BJ (cell line): ENCODE data around the gene TECPR2. TPM values are rescaled to one million over a fixed set of nuclear protein-coding genes. Genes with fewer than 3 reads are reported as not detected.

Source experiments
- CTCF ChIA-PET: fragments of 350-600 bp; formaldehyde crosslinking; extraction: SDS; loops from one replicate; lab custom pipeline; 2021; ENCODE audit warnings: antibody characterized with exemption, inconsistent platforms; lab: Yijun Ruan, JAX
- POLR2A ChIA-PET: fragments of 300-600 bp; sonication (Branson Sonifier 250); formaldehyde crosslinking; extraction: SDS; loops from one replicate; lab custom pipeline; 2021; ENCODE audit warnings: antibody characterized with exemption; lab: Charles Lee
- DNase-seq: peaks from one replicate; pipeline ENCODE4 v3.0.0-alpha.2; 2011; ENCODE audit warnings: low read depth
- H3K27me3 ChIP-seq: 2 replicates; pipeline ENCODE4 v1.6.0; 2011; ENCODE audit warnings: low read length; ENCODE audit not compliant: control insufficient read depth, insufficient read depth
- H3K36me3 ChIP-seq: 2 replicates; pipeline ENCODE4 v1.5.1; 2011; ENCODE audit warnings: low read length; ENCODE audit not compliant: control insufficient read depth, insufficient read depth
- H3K4me3 ChIP-seq: 2 replicates; pipeline ENCODE4 v1.5.1; 2011; ENCODE audit warnings: low read depth, mild to moderate bottlenecking, control low read depth, low read length
- polyA plus RNA-seq: library from polyadenylated mRNA; depleted of rRNA; stranded (reverse); fragments of >200 nt; gene quantifications from 2 replicates; pipeline ENCODE4 v1.2.3, GENCODE V29; 2011
- TF ChIP-seq, protein P1 (sequence below): IDR thresholded peaks from 2 replicates; pipeline ENCODE4 v1.5.1; 2011; ENCODE audit warnings: low read depth, mild to moderate bottlenecking, control low read depth, inconsistent platforms, low read length, moderate library complexity; ENCODE audit not compliant: insufficient read depth

Gene TECPR2
- polyA plus RNA-seq, 1 experiment, result 11.7 TPM

DNA sequence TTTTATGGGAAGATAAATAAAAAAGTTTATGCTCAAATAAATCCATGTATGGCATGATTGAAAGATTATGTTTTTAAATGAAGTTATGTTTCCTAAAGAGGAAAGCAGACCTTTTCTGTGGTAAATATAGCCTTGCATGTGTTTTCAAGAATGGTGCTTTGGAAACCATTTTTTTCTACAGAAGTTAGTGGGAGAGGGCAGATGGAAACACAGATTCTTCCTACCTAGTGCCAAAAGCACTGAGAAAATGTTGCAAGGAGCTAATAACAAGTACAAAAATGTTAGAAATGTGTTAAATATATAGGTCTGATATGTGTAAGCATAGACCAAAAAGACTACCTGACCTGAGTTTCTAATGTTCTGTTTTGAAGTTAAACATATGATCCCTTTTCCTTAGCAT is 24.3 kb downstream of the TECPR2 start:
- Histone ChIP-seq H3K36me3 (no peaks in the 10 kb centered on the region), H3K27me3 (no peaks in the 10 kb centered on the region), H3K4me3 (no peak overlapping the region)
- TF ChIP-seq, protein P1, sequence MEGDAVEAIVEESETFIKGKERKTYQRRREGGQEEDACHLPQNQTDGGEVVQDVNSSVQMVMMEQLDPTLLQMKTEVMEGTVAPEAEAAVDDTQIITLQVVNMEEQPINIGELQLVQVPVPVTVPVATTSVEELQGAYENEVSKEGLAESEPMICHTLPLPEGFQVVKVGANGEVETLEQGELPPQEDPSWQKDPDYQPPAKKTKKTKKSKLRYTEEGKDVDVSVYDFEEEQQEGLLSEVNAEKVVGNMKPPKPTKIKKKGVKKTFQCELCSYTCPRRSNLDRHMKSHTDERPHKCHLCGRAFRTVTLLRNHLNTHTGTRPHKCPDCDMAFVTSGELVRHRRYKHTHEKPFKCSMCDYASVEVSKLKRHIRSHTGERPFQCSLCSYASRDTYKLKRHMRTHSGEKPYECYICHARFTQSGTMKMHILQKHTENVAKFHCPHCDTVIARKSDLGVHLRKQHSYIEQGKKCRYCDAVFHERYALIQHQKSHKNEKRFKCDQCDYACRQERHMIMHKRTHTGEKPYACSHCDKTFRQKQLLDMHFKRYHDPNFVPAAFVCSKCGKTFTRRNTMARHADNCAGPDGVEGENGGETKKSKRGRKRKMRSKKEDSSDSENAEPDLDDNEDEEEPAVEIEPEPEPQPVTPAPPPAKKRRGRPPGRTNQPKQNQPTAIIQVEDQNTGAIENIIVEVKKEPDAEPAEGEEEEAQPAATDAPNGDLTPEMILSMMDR, result no peak
- DNase-seq, result no peak
- CTCF ChIA-PET, result no interaction called here
- POLR2A ChIA-PET, result no interaction called here

DNA sequence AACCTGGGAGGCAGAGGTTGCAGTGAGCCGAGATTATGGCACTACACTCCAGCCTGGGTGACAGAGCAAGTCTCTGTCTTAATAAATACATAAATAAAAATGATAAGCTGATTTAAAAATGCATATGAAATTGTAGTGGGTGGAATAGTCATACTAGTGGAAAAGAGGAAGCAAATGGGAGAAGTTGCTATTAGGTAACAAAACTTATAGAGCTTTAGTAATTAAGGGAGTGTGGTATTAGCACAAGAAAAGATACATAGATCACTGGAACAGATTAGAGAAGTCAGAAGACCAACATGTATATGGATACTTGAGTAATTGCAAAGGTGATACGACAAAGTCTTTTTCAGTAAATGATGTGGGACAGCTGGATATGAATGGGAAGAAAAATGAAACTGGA is 26.5 kb downstream of the TECPR2 start:
- Histone ChIP-seq H3K36me3 (no peaks in the 10 kb centered on the region), H3K27me3 (no peaks in the 10 kb centered on the region), H3K4me3 (no peak overlapping the region)
- ChIA-PET POLR2A (no interaction called here), CTCF (interaction anchor here (0.7 to 1.2 kb wide), 2 partner anchors 48 to 127 kb away, joined by 3 to 5 read pairs; no protein-coding TSS in a partner anchor)
- no peak for DNase-seq
- TF ChIP-seq, protein P1, result no peak

DNA sequence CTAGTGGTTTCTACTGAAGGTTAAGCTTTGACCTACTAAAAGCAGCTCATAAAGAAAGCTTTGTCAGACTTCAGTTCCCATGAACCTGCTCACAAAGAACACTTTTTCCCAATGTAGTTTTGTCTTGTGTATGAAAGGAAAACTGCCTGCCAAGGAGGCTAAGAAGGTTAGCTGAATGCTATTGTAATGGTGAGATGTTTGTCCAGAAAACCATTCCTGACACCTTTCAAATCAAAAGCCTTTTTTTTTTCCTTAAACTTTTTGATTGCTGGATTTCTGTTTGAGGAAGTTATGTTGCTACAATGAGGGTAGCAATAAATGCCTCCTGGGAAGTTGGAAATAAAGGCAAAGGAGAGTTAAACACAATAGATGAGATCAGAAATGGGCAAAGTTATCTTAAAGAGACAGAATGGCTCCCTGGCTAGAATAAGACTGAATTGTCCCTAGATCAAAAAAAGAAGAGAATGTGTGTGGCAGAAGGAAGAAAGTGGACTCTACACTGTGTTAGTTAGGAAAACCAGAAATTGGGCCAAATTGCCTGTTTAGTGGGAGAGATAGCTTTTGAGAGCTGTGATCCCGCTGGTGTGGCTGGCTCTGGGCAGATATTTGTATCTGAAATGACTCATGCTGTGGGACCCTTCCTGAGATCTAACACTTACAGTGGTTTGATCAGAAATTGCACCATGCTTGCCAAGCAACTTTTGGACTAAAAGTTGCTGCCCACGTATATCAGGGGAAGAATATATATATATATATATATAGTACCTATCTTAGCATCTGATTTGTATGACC is 27.5 kb downstream of the TECPR2 start:
- no peaks in the 10 kb centered on the region for H3K27me3 ChIP-seq
- no peak for DNase-seq
- CTCF ChIA-PET, result interaction anchor here (1.2 to 1.8 kb wide), 2 partner anchors 14 to 47 kb away, joined by 5 read pairs; no protein-coding TSS in a partner anchor
- TF ChIP-seq, protein P1, result no peak
- no peak overlapping the region for H3K4me3 ChIP-seq
- POLR2A ChIA-PET, result no interaction called here
- H3K36me3 ChIP-seq, result no peaks in the 10 kb centered on the region

DNA sequence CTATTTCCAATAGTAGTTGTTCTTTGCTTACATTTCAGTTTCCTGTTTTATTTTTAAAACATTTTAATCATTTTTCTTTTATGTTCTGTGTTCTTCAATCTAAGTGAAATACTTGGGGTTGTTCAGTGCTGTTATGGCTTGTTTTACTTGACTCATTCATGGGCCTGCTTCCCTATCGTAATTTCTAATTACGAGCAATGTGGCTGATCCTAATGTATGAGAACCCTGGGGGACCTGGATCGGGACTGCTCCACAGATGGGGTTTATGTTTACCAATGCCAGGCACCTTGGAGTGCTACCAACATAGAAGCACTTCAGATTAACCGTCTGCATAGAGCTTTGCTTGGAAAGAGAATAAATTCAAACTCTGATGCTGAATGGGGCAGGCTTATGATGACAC is 29.8 kb downstream of the TECPR2 start:
- no peaks in the 10 kb centered on the region; the same call in 1 of the 2 replicates for H3K36me3 ChIP-seq
- H3K4me3 ChIP-seq, result no peak overlapping the region
- CTCF ChIA-PET, result interaction anchor here (1.7 kb wide), 1 partner anchor 46 kb away, joined by 6 read pairs; no protein-coding TSS in a partner anchor
- TF ChIP-seq, protein P1, result no peak
- POLR2A ChIA-PET, result no interaction called here
- no peaks in the 10 kb centered on the region for H3K27me3 ChIP-seq
- peak; percentile 49 for DNase-seq

DNA sequence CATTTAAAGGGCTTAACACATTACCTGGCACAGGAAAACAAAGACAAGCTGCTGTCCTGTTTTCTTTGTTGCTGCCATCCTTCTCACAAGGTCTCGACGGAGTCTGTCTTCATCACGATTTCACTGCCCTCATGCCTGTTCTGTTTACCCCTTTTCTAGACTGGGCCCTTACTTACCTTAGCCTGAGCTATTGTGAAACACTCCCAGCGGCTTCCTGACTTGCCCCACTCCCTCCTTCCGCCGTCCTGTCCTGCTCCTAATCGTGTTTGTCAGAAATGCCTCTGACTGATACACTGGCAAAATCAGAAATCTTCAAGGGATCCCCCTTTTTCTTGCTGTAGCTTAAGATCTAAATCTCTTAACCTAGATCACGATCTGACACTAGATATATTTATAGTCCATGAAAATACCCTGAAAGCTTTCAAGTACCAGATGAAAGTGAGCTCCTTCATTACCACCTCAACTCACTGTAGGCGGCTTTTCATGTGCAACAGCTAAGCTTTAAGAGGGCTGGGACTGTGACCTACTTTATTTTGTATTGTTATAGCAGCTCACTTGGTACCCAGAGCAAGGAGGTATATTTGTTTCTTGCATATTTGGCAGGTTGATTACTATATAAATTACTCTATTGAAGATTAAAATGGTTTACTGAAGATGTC is 32.1 kb downstream of the TECPR2 start:
- no peak for DNase-seq
- ChIA-PET CTCF (interaction anchor here (1.1 to 2.0 kb wide), 3 partner anchors 9 to 44 kb away, joined by 3 to 4 read pairs (median 3); no protein-coding TSS in a partner anchor), POLR2A (no interaction called here)
- Histone ChIP-seq H3K4me3 (no peak overlapping the region), H3K27me3 (no peaks in the 10 kb centered on the region), H3K36me3 (no peaks in the 10 kb centered on the region; the same call in none of the 2 replicates)
- TF ChIP-seq, protein P1, result no peak
